Epithelial cell of esophagus (primary cell): ENCODE measurements around the gene SCFD1.
"Not testable (repeated sequence)": the region's sequence is repeated elsewhere in the genome, so short reads cannot be mapped to it uniquely, and the experiment has no call there.

Source experiments
- DNase-seq: peaks from one replicate; pipeline ENCODE4 v3.0.0; 2010; ENCODE audit warnings: low read depth
- H3K4me3 ChIP-seq: 2 replicates; pipeline ENCODE4 v1.5.1; 2011; ENCODE audit warnings: mild to moderate bottlenecking, low read length, control low read depth
- TF ChIP-seq, protein P1 (sequence below): IDR thresholded peaks from 2 replicates; pipeline ENCODE4 v1.5.1; 2011; ENCODE audit warnings: low read depth, mild to moderate bottlenecking, low read length, control low read depth, inconsistent platforms; ENCODE audit not compliant: insufficient read depth; ENCODE audit errors: missing control alignments

SCFD1 gene

GRCh38 chr14:30638926-30639325 is 16.8 kb downstream of the SCFD1 start:
- no peak overlapping the region for H3K4me3 ChIP-seq
- TF ChIP-seq, protein P1, sequence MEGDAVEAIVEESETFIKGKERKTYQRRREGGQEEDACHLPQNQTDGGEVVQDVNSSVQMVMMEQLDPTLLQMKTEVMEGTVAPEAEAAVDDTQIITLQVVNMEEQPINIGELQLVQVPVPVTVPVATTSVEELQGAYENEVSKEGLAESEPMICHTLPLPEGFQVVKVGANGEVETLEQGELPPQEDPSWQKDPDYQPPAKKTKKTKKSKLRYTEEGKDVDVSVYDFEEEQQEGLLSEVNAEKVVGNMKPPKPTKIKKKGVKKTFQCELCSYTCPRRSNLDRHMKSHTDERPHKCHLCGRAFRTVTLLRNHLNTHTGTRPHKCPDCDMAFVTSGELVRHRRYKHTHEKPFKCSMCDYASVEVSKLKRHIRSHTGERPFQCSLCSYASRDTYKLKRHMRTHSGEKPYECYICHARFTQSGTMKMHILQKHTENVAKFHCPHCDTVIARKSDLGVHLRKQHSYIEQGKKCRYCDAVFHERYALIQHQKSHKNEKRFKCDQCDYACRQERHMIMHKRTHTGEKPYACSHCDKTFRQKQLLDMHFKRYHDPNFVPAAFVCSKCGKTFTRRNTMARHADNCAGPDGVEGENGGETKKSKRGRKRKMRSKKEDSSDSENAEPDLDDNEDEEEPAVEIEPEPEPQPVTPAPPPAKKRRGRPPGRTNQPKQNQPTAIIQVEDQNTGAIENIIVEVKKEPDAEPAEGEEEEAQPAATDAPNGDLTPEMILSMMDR: no peak
- peak; percentile 20 for DNase-seq

DNA sequence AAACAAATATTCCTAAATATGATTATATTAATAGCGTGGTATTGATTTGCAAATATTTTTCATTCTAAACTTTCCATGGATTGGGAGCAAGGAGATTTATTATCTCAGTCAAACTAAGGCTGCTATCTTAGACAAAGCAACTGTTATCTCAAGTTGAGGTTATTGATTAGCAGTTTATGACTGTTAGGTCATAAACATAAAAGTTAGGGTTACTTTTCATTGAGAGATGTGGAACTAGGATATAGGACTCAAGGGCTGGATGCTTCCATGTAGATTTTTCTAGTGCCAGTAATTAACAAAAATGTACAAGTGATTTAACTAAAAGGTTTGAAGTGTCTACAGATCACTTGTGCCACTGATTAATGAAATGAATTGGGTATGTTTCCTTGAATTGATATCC is 19.1 kb downstream of the SCFD1 start:
- TF ChIP-seq, protein P1: no peak
- DNase-seq: no peak
- H3K4me3 ChIP-seq: no peak overlapping the region

GRCh38 chr14:30644462-30644861 is 22.3 kb downstream of the SCFD1 start:
- DNase-seq, H3K4me3 ChIP-seq: not testable (repeated sequence)

DNA sequence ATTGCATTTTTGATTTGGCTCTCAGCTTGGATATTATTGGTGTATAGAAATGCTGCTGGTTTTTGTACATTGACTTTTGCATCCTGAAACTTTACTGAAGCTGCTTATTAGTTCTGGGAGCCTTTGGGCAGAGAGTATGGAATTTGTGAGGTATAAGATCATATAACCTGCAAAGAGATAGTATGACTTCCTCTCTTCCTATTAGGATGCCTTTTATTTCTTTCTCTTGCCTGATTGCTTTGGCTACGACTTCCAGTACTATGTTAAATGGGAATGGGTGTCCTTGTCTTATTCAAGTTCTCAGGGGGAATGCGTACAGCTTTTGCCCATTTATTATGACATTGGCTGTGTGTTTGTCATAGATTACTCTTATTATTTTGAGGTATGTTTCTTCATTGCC is 23.5 kb downstream of the SCFD1 start:
- TF ChIP-seq, protein P1: no peak
- no peak for DNase-seq
- H3K4me3 ChIP-seq: no peak overlapping the region

DNA sequence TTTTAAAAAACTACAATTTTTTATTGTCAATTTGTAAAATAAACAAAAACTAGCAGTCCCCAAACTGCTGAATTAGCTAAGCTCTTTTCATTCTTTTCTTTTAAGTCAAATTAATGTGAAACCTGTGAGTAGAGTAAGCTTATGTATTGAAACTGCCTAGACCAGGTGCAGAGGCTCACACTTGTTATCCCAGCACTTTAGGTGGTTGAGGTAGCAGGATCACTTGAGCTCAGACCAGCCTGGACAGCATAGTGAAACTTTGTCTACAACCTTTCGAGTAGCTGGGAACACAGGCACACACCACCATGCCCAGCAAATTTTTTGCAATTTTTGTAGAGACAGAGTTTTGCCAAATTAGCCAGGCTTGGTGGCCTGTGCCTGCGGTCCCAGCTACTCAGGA is 26.4 kb downstream of the SCFD1 start:
- H3K4me3 ChIP-seq: no peak overlapping the region
- DNase-seq: no peak
- TF ChIP-seq, protein P1: no peak

GRCh38 chr14:30651937-30652336 is 29.8 kb downstream of the SCFD1 start:
- H3K4me3 ChIP-seq: no peak overlapping the region
- TF ChIP-seq, protein P1: no peak
- DNase-seq: no peak

- no peak overlapping the region for H3K4me3 ChIP-seq
- DNase-seq: no peak
- TF ChIP-seq, protein P1: no peak
These were observed 33.0 kb downstream of the SCFD1 start for GRCh38 chr14:30655124-30655523.

DNA sequence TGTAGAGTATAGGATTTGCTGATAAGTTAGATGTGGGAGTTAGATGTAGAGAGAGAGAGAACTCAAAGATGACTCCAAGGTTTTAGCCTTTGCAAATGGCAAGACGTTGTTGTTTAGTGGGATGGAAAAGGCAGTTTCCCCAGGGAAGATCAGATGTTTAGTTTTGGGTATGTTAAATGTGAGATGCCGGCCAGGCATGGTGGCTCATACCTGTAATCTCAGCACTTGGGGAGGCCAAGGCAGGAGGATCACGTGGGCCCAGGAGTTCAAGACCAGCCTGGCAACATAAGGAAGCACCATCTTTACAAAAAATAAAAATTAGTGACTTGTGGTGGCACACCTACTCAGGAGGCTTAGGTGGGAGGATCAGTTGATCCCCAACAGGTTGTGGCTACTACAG is 33.5 kb downstream of the SCFD1 start:
- H3K4me3 ChIP-seq: no peak overlapping the region
- no peak for DNase-seq
- TF ChIP-seq, protein P1: no peak
